ENCODE results near the gene HBA2. TPM values are rescaled to one million over a fixed set of nuclear protein-coding genes. Genes with fewer than 3 reads are reported as not detected.

HBA2 gene
- not detected in 2 replicates for total RNA-seq

GRCh38 chr16:172374-172941, at the start of gene HBA2:
TSS of gene HBA2 (plus strand) at chr16:172876. CDS start at chr16:172913, 37 bp downstream.

GRCh38 chr16:152141-153128, 20.2 kb upstream of the HBA2 start, which contains the start of gene HBZ:
TSS of gene HBZ (plus strand) at chr16:152644. CDS start at chr16:152910, 266 bp downstream.

GRCh38 chr16:165539-166374, 6.9 kb upstream of the HBA2 start, which contains the start of gene HBM:
TSS of gene HBM (plus strand) at chr16:165978. CDS start at chr16:165998, 20 bp downstream.

DNA sequence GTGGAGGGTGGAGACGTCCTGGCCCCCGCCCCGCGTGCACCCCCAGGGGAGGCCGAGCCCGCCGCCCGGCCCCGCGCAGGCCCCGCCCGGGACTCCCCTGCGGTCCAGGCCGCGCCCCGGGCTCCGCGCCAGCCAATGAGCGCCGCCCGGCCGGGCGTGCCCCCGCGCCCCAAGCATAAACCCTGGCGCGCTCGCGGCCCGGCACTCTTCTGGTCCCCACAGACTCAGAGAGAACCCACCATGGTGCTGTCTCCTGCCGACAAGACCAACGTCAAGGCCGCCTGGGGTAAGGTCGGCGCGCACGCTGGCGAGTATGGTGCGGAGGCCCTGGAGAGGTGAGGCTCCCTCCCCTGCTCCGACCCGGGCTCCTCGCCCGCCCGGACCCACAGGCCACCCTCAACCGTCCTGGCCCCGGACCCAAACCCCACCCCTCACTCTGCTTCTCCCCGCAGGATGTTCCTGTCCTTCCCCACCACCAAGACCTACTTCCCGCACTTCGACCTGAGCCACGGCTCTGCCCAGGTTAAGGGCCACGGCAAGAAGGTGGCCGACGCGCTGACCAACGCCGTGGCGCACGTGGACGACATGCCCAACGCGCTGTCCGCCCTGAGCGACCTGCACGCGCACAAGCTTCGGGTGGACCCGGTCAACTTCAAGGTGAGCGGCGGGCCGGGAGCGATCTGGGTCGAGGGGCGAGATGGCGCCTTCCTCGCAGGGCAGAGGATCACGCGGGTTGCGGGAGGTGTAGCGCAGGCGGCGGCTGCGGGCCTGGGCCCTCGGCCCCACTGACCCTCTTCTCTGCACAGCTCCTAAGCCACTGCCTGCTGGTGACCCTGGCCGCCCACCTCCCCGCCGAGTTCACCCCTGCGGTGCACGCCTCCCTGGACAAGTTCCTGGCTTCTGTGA, 4.1 kb downstream of the HBA2 start, which contains the start of gene HBA1:
HBA1 (plus strand) TSS at position 204 of the 906 bp plus-strand sequence; CDS start at position 241, 37 bp downstream.

GRCh38 chr16:180101-180675, 7.5 kb downstream of the HBA2 start, which contains the start of gene HBQ1:
TSS of gene HBQ1 (plus strand) at chr16:180459. CDS start at chr16:180487, 28 bp downstream.

Other genes with a start within 250 kb of the HBA2 start
- gene POLR3K, start 119.3 kb upstream of the HBA2 start, total RNA-seq = 8.2 and 10.4 TPM in 2 replicates
- 37.0 and 46.4 TPM in 2 replicates for gene SNRNP25, start 119.0 kb upstream of the HBA2 start, total RNA-seq
- gene RHBDF1, start 100.2 kb upstream of the HBA2 start, total RNA-seq = 16.6 and 19.5 TPM in 2 replicates
- gene MPG, start 94.7 kb upstream of the HBA2 start, total RNA-seq = 133 and 217 TPM in 2 replicates
- gene NPRL3, start 34.2 kb upstream of the HBA2 start, total RNA-seq = 5.6 and 5.8 TPM in 2 replicates
- gene HBZ, start 20.2 kb upstream of the HBA2 start, total RNA-seq = not detected in 2 replicates
- not detected in 2 replicates for gene HBM, start 6.9 kb upstream of the HBA2 start, total RNA-seq
- not detected in 2 replicates for gene HBA1, start 3.8 kb downstream of the HBA2 start, total RNA-seq
- 0.61 and 3.9 TPM in 2 replicates for gene HBQ1, start 7.6 kb downstream of the HBA2 start, total RNA-seq
- gene LUC7L, start 56.6 kb downstream of the HBA2 start, total RNA-seq = 36.7 and 48.8 TPM in 2 replicates
- gene FAM234A, start 61.9 kb downstream of the HBA2 start, total RNA-seq = 46.1 and 58.7 TPM in 2 replicates
- 0.97 and 1.5 TPM in 2 replicates for gene RGS11, start 103.1 kb downstream of the HBA2 start, total RNA-seq
- 0.61 and 4.2 TPM in 2 replicates for gene ARHGDIG, start 107.7 kb downstream of the HBA2 start, total RNA-seq
- not detected in 2 replicates for gene PDIA2, start 110.3 kb downstream of the HBA2 start, total RNA-seq
- 18.8 and 22.9 TPM in 2 replicates for gene AXIN1, start 179.8 kb downstream of the HBA2 start, total RNA-seq
- gene MRPL28, start 197.7 kb downstream of the HBA2 start, total RNA-seq = 111 and 136 TPM in 2 replicates
- gene PGAP6, start 209.1 kb downstream of the HBA2 start, total RNA-seq = 78.0 and 93.9 TPM in 2 replicates
- 76.4 and 117 TPM in 2 replicates for gene NME4, start 224.3 kb downstream of the HBA2 start, total RNA-seq
- 9.0 and 17.5 TPM in 2 replicates for gene DECR2, start 229.0 kb downstream of the HBA2 start, total RNA-seq

Measured in epithelial cell of umbilical artery (primary cell).